K562 (cell line): ENCODE results near the gene FOXL3. TPM values are rescaled to one million over a fixed set of nuclear protein-coding genes. Genes with fewer than 3 reads are reported as not detected.

Experiments
- ATAC-seq: fragments of 200-7000 bp; cut with Tn5 transposase; 3 replicates; pipeline ENCODE4 v1.9.1; 2020; ENCODE audit warnings: moderate library complexity
- BruUV-seq: library from RNA; stranded (reverse); fragments of 400-500 nt; replicated peaks from 2 replicates; lab custom pipeline; 2021; lab: Mats Ljungman, UMichigan
- CTCF ChIA-PET: fragments of 300-600 bp; formaldehyde crosslinking; extraction: SDS; loops from one replicate; lab custom pipeline; 2021; ENCODE audit warnings: low intra/inter-chr PET ratio; lab: Yijun Ruan, JAX
- POLR2A ChIA-PET: fragments of 300-600, 350-650 bp; sonication (Branson Sonifier 250); formaldehyde crosslinking; extraction: SDS; loops from one replicate; lab custom pipeline; 2021; ENCODE audit warnings: antibody characterized with exemption, inconsistent platforms; lab: Yijun Ruan, JAX
- DNase-seq, 4 experiments: peaks; one replicate each; pipeline versions ENCODE4 v3.0.0 to v3.0.0-alpha.2; 2011 to 2018; ENCODE audit warnings: low spot score in 3 of 4, mixed read lengths in 3 of 4; ENCODE audit errors: extremely low read depth in 1 of 4
- FAIRE-seq: peaks from 2 replicates; lab custom pipeline; 2011; peaks lifted over from hg19 to GRCh38; lab: Jason Lieb, UNC
- H2AFZ ChIP-seq: 2 replicates; pipeline ENCODE4 v1.6.0; 2011; ENCODE audit warnings: low read depth, low read length, control low read depth, inconsistent platforms
- H3K27ac ChIP-seq: fragments of 200-600 bp; 3 replicates; pipeline ENCODE4 v1.8.0; 2011; ENCODE audit warnings: low read depth, mild to moderate bottlenecking, control low read depth, inconsistent platforms, low read length, moderate library complexity, mixed read lengths; ENCODE audit errors: extremely low read depth
- H3K27me3 ChIP-seq, 2 experiments: fragments of 300-600 bp in 1 of 2; 2 replicates in 1 of 2; 3 replicates in 1 of 2; pipeline versions ENCODE4 v1.6.0 to v1.8.0; 2011; ENCODE audit warnings: inconsistent platforms in 2 of 2, low read length in 2 of 2, mild to moderate bottlenecking in 1 of 2, mixed read lengths in 1 of 2, moderate library complexity in 1 of 2; ENCODE audit not compliant: control insufficient read depth in 2 of 2, insufficient read depth in 2 of 2
- H3K36me3 ChIP-seq: fragments of 300-600 bp; 3 replicates; pipeline ENCODE4 v1.8.0; 2011; ENCODE audit warnings: mild to moderate bottlenecking, low read length, inconsistent platforms; ENCODE audit not compliant: control insufficient read depth, insufficient read depth
- H3K4me1 ChIP-seq, 2 experiments: fragments of 200-600 bp in 1 of 2; replicated peaks in 1 of 2; 2 replicates in 1 of 2; 3 replicates in 1 of 2; pipeline versions ENCODE4 v1.5.1 to v1.8.0; 2011; ENCODE audit warnings: inconsistent platforms in 2 of 2, low read length in 2 of 2, mild to moderate bottlenecking in 1 of 2, mixed read lengths in 1 of 2, moderate library complexity in 1 of 2; ENCODE audit not compliant: control insufficient read depth in 2 of 2, insufficient read depth in 2 of 2
- H3K4me2 ChIP-seq: 2 replicates; pipeline ENCODE4 v1.6.1; 2011; ENCODE audit warnings: low read length, control low read depth, inconsistent platforms, mixed read lengths; ENCODE audit not compliant: insufficient read depth
- H3K4me3 ChIP-seq: fragments of 200-600 bp; sonication (generic), shearing (Covaris generic); 2 replicates; pipeline ENCODE4 v1.5.1; 2016; ENCODE audit warnings: control low read depth, inconsistent platforms
- H3K79me2 ChIP-seq: fragments of 200-600 bp; 3 replicates; pipeline ENCODE4 v1.8.0; 2011; ENCODE audit warnings: low read length, inconsistent platforms; ENCODE audit not compliant: control insufficient read depth, insufficient read depth
- H3K9ac ChIP-seq, 2 experiments: 2 replicates each; pipeline versions ENCODE4 v1.6.0 to v1.6.1; 2011; ENCODE audit warnings: low read depth in 2 of 2, low read length in 2 of 2, control low read depth in 1 of 2, inconsistent platforms in 1 of 2, mild to moderate bottlenecking in 1 of 2, mixed read lengths in 1 of 2; ENCODE audit not compliant: insufficient read depth in 1 of 2
- H3K9me1 ChIP-seq: one replicate; pipeline ENCODE4 v1.6.0; 2011; ENCODE audit warnings: inconsistent platforms, mild to moderate bottlenecking, low read length, moderate library complexity; ENCODE audit not compliant: control insufficient read depth, insufficient read depth
- H3K9me3 ChIP-seq: replicated peaks from 2 replicates; pipeline ENCODE4 v1.5.1; 2011; ENCODE audit warnings: low read depth, low read length, inconsistent platforms; ENCODE audit not compliant: control insufficient read depth, insufficient read depth
- H4K20me1 ChIP-seq: replicated peaks from 2 replicates; pipeline ENCODE4 v1.6.1; 2011; ENCODE audit warnings: low read length, inconsistent platforms, mixed read lengths; ENCODE audit not compliant: control insufficient read depth, insufficient read depth
- CBFA2T2 ChIP-seq: fragments of 450-650 bp; conservative IDR thresholded peaks from 2 replicates; pipeline ENCODE4 v1.6.1; 2017; ENCODE audit warnings: mild to moderate bottlenecking
- MED1 ChIP-seq: sonication (generic); formaldehyde crosslinking; IDR thresholded peaks from 2 replicates; pipeline ENCODE4 v1.8.1; 2023; ENCODE audit warnings: missing genetic modification reagents, borderline replicate concordance
- TRIM24 ChIP-seq, 2 experiments: fragments of 450-650 bp; IDR thresholded peaks; 2 replicates each; pipeline ENCODE4 v1.6.1; 2016
- WGBS: fragments of 100-300 bp; shearing (Covaris generic); methylation state at CpG from one replicate; pipeline ENCODE4 v1.1.6; 2016; ENCODE audit warnings: low coverage, mixed read lengths; ENCODE audit not compliant: insufficient coverage; ENCODE audit errors: missing lambda C conversion rate; 5-methylcytosine and 5-hydroxymethylcytosine counted together
- in situ Hi-C: fragments of 300-500 bp; cut with MboI; formaldehyde crosslinking; loops from 4 replicates; pipeline ENCODE4 v1.15.0; 2018; ENCODE audit warnings: inconsistent platforms, mixed read lengths
- intact Hi-C: fragments of 100-400 bp; cut with micrococcal nuclease; formaldehyde crosslinking; loops from 2 replicates; pipeline ENCODE4 v1.14.2; 2022
- polyA plus RNA-seq, 8 experiments: library from polyadenylated mRNA; depleted of rRNA in 4 of 8; stranded (reverse) in 5 of 8; unstranded in 3 of 8; fragments of >200 nt; fragmentation: Nextera tagmentation in 2 of 8; fragmentation: Illumina TruSeq in 1 of 8; extraction: Ambion mirVana in 2 of 8; extraction: Trizol in 1 of 8; gene quantifications; 2 replicates each; pipeline versions ENCODE4 v1.2.1 to v1.2.3, GENCODE V29; 2011 to 2014; ENCODE audit warnings: inconsistent platforms in 1 of 8, missing spikeins in 1 of 8
- total RNA-seq, 7 experiments: library from RNA; depleted of rRNA in 6 of 7; stranded (reverse); fragments of >200 nt in 6 of 7; fragmentation: Illumina TruSeq in 2 of 7; extraction: Trizol in 2 of 7; gene quantifications; 2 replicates each; pipeline versions ENCODE4 v1.2.1 to v1.2.3, GENCODE V29; 2011 to 2021; ENCODE audit warnings: low replicate concordance in 1 of 7
- TF ChIP-seq, protein P1 (sequence below), 2 experiments: fragments of 450-650 bp; conservative IDR thresholded peaks; 2 replicates each; pipeline ENCODE4 v1.6.1; 2017; ENCODE audit warnings: mild to moderate bottlenecking in 2 of 2, moderate library complexity in 2 of 2

The FOXL3 gene
- total and polyA plus RNA-seq, 9 of the 15 experiments (the other 6 are each of a cell fraction or from before 2014, with no cell fraction given) = not detected

DNA sequence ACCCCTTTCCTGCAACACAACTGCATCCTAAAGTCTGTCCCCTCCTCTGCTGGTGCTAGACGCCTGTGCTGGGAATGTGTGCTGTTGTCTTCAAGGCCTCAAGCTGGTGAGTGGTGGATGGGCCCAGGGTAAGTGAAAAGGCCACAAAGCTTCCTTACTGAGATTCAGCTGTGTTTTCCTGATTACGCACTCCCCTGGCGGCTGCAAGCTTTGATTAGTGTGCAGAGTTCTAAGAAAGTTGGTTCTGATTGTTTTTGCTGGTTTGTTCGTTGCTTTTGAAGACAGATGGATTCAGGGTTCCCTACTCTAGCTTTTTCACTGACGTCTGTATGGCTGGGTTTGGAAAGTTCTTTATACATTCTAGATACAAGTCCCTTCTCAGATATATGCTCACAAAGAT is 11.9 kb upstream of the FOXL3 start (continued):
- TF ChIP-seq, protein P1, sequence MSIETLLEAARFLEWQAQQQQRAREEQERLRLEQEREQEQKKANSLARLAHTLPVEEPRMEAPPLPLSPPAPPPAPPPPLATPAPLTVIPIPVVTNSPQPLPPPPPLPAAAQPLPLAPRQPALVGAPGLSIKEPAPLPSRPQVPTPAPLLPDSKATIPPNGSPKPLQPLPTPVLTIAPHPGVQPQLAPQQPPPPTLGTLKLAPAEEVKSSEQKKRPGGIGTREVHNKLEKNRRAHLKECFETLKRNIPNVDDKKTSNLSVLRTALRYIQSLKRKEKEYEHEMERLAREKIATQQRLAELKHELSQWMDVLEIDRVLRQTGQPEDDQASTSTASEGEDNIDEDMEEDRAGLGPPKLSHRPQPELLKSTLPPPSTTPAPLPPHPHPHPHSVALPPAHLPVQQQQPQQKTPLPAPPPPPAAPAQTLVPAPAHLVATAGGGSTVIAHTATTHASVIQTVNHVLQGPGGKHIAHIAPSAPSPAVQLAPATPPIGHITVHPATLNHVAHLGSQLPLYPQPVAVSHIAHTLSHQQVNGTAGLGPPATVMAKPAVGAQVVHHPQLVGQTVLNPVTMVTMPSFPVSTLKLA (conservative IDR thresholded peaks at IDR 0.05) = no peak
- TF ChIP-seq CBFA2T2 = peak; percentile 65

DNA sequence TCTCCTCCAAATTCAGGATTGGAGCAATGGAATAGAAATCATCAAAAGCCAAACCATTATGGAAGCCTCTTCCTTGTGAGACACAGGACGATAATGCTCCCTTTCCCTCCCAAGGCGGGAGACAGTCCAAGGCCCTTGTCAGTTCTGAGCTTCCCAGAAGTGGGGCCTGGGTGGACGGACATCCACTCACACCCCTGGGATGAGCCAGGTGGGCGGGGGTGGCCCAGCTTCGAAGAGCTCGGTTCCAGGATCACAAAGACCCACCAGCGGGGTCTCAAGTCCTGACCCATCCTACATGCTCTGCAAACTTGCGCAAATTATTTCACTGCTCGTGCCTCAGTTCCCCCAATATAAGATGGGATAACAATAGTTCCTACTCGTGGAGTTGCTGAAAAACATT is 10.1 kb upstream of the FOXL3 start:
- Histone ChIP-seq H3K4me3 (no peak overlapping the region), H3K4me1 (peaks cover 0 to 5% of the 10 kb centered on the region in 2 experiments; a peak in 1 of 5 replicates), H3K79me2 (no peaks in the 10 kb centered on the region), H3K27ac (no peak overlapping the region), H3K9me1 (no peaks in the 10 kb centered on the region), H2AFZ (no peak overlapping the region), H3K27me3 (peaks cover 15 to 28% of the 10 kb centered on the region in 2 experiments), H3K9me3 (no peaks in the 10 kb centered on the region; the same call in none of the 2 replicates), H3K9ac (no peak overlapping the region), H3K4me2 (no peak overlapping the region), H4K20me1 (no peaks in the 10 kb centered on the region), H3K36me3 (no peaks in the 10 kb centered on the region)
- ChIA-PET POLR2A (interaction anchor here (0.6 kb wide), 1 partner anchor 15 kb away, joined by 3 read pairs; no protein-coding TSS in a partner anchor), CTCF (no interaction called here)
- no peak for TF ChIP-seq MED1 (CRISPR knock-in tag)
- TF ChIP-seq TRIM24 (IDR thresholded peaks at IDR 0.05) = no peak
- no TSS peak for BruUV-seq
- no peak for DNase-seq
- FAIRE-seq = no peak
- intact Hi-C loops (no loop called here), in situ Hi-C loops (no loop called here)
- ATAC-seq = no peak
- 1% methylated on average over 10 of the region's 10 CpGs for WGBS
